GM12878 (cell line): ENCODE data around the gene SSU72. TPM values are rescaled to one million over a fixed set of nuclear protein-coding genes. Genes with fewer than 3 reads are reported as not detected.

Source experiments
- ATAC-seq: fragments of 200-7000 bp; cut with Tn5 transposase; 3 replicates; pipeline ENCODE4 v1.9.1; 2020; ENCODE audit warnings: mild to moderate bottlenecking, moderate library complexity
- BruUV-seq: library from RNA; stranded (reverse); fragments of 400-500 nt; replicated peaks from 2 replicates; lab custom pipeline; 2021; lab: Mats Ljungman, UMichigan
- CTCF ChIA-PET: fragments of 300-600 bp; sonication (Branson Sonifier 250); formaldehyde crosslinking; extraction: SDS; loops from one replicate; lab custom pipeline; 2021; ENCODE audit warnings: inconsistent platforms; lab: Yijun Ruan, JAX
- POLR2A ChIA-PET: fragments of 350-600 bp; formaldehyde crosslinking; extraction: SDS; loops from one replicate; lab custom pipeline; 2021; ENCODE audit warnings: inconsistent platforms; lab: Charles Lee
- RAD21 ChIA-PET: fragments of 300-600 bp; sonication (Branson Sonifier 250); formaldehyde crosslinking; loops from one replicate; lab custom pipeline; 2023; ENCODE audit warnings: antibody characterized with exemption; ENCODE audit not compliant: unreplicated experiment; lab: Charles Lee
- SMC1A ChIA-PET: fragments of 300-600 bp; sonication (Branson Sonifier 250); formaldehyde crosslinking; loops from one replicate; lab custom pipeline; 2023; ENCODE audit not compliant: unreplicated experiment, uncharacterized antibody; lab: Charles Lee
- DNase-seq: peaks from one replicate; pipeline ENCODE4 v3.0.0-alpha.2; 2011; ENCODE audit warnings: low read depth, low spot score
- FAIRE-seq: peaks from 3 replicates; lab custom pipeline; 2011; peaks lifted over from hg19 to GRCh38; lab: Jason Lieb, UNC
- H2AFZ ChIP-seq: 2 replicates; pipeline ENCODE4 v1.6.0; 2011; ENCODE audit warnings: low read depth, low read length, control low read depth; ENCODE audit not compliant: control insufficient read depth
- H3K27ac ChIP-seq: 2 replicates; pipeline ENCODE4 v1.5.1; 2011; ENCODE audit warnings: control low read depth; ENCODE audit not compliant: control insufficient read depth, insufficient read depth
- H3K27me3 ChIP-seq, 2 experiments: replicated peaks in 1 of 2; 2 replicates each; pipeline versions ENCODE4 v1.6.0 to v1.6.1; 2011; ENCODE audit warnings: low read length in 1 of 2; ENCODE audit not compliant: control insufficient read depth in 2 of 2, insufficient read depth in 2 of 2
- H3K36me3 ChIP-seq, 2 experiments: 2 replicates each; pipeline ENCODE4 v1.5.1; 2011; ENCODE audit warnings: low read length in 1 of 2; ENCODE audit not compliant: control insufficient read depth in 2 of 2, insufficient read depth in 2 of 2
- H3K4me1 ChIP-seq: 2 replicates; pipeline ENCODE4 v1.6.1; 2011; ENCODE audit warnings: mild to moderate bottlenecking, low read length, moderate library complexity, mixed read lengths; ENCODE audit not compliant: control insufficient read depth, insufficient read depth
- H3K4me2 ChIP-seq: 2 replicates; pipeline ENCODE4 v1.6.0; 2011; ENCODE audit warnings: control low read depth; ENCODE audit not compliant: control insufficient read depth, insufficient read depth
- H3K4me3 ChIP-seq: fragments of 200-600 bp; sonication (generic); 2 replicates; pipeline ENCODE4 v1.5.1; 2016
- H3K79me2 ChIP-seq: 2 replicates; pipeline ENCODE4 v1.6.0; 2011; ENCODE audit warnings: low read length; ENCODE audit not compliant: control insufficient read depth, insufficient read depth
- H3K9ac ChIP-seq: 2 replicates; pipeline ENCODE4 v1.8.0; 2011; ENCODE audit warnings: low read length, control low read depth, mixed read lengths; ENCODE audit not compliant: control insufficient read depth, insufficient read depth
- H3K9me3 ChIP-seq: replicated peaks from 3 replicates; pipeline ENCODE4 v1.5.1; 2011; ENCODE audit warnings: mild to moderate bottlenecking, low read length; ENCODE audit not compliant: control insufficient read depth, insufficient read depth
- H4K20me1 ChIP-seq: 2 replicates; pipeline ENCODE4 v1.6.0; 2011; ENCODE audit not compliant: control insufficient read depth, insufficient read depth
- ATF3 ChIP-seq: IDR thresholded peaks from 2 replicates; pipeline ENCODE4 v1.6.1; 2011; ENCODE audit warnings: low read depth, mild to moderate bottlenecking, low read length, moderate library complexity, borderline replicate concordance; ENCODE audit errors: extremely low read depth
- ATF7 ChIP-seq: fragments of 450-650 bp; IDR thresholded peaks from 2 replicates; pipeline ENCODE4 v1.6.1; 2016; ENCODE audit warnings: low read depth, mild to moderate bottlenecking
- BCL11A ChIP-seq: IDR thresholded peaks from 2 replicates; pipeline ENCODE4 v1.6.1; 2011; ENCODE audit warnings: low read depth, low read length
- BCLAF1 ChIP-seq: fragments of 450-650 bp; IDR thresholded peaks from 2 replicates; pipeline ENCODE4 v1.6.1; 2017; ENCODE audit warnings: antibody characterized with exemption, mild to moderate bottlenecking, moderate library complexity
- CHD1 ChIP-seq: IDR thresholded peaks from 2 replicates; pipeline ENCODE4 v1.6.1; 2012; ENCODE audit warnings: low read depth, low read length, improper control_type of control experiment
- EGR1 ChIP-seq, 2 experiments: IDR thresholded peaks; 1 replicate in 1 of 2; 2 replicates in 1 of 2; pipeline ENCODE4 v1.6.1; 2011 to 2012; ENCODE audit warnings: low read depth in 2 of 2, low read length in 2 of 2, borderline replicate concordance in 1 of 2, mild to moderate bottlenecking in 1 of 2, moderate library complexity in 1 of 2
- ESRRA ChIP-seq: IDR thresholded peaks from 2 replicates; pipeline ENCODE4 v1.6.1; 2012; ENCODE audit warnings: mild to moderate bottlenecking, low read length, improper control_type of control experiment
- FOXK2 ChIP-seq: fragments of 450-650 bp; IDR thresholded peaks from 2 replicates; pipeline ENCODE4 v1.6.1; 2017; ENCODE audit warnings: mild to moderate bottlenecking, moderate library complexity
- HDAC6 ChIP-seq: fragments of 200-600 bp; sonication (generic); IDR thresholded peaks from one replicate; pipeline ENCODE4 v1.8.0; 2017; ENCODE audit warnings: antibody characterized with exemption; ENCODE audit not compliant: unreplicated experiment
- KDM1A ChIP-seq: fragments of 200-600 bp; sonication (generic); IDR thresholded peaks from 2 replicates; pipeline ENCODE4 v1.6.1; 2016; ENCODE audit warnings: borderline replicate concordance
- MEF2A ChIP-seq: IDR thresholded peaks from 2 replicates; pipeline ENCODE4 v1.6.1; 2011; ENCODE audit warnings: low read depth, mild to moderate bottlenecking, low read length, moderate library complexity; ENCODE audit not compliant: insufficient read depth
- MTA2 ChIP-seq: fragments of 450-650 bp; IDR thresholded peaks from 2 replicates; pipeline ENCODE4 v1.6.1; 2016; ENCODE audit warnings: low read depth, mild to moderate bottlenecking, moderate library complexity
- MTA3 ChIP-seq: IDR thresholded peaks from 2 replicates; pipeline ENCODE4 v1.6.1; 2012; ENCODE audit warnings: low read length, inconsistent platforms, borderline replicate concordance
- NFXL1 ChIP-seq: fragments of 450-650 bp; IDR thresholded peaks from 2 replicates; pipeline ENCODE4 v1.6.1; 2017; ENCODE audit warnings: antibody characterized with exemption, mild to moderate bottlenecking, borderline replicate concordance
- NFYB ChIP-seq: IDR thresholded peaks from 2 replicates; pipeline ENCODE4 v1.6.1; 2011; ENCODE audit warnings: low read depth, mild to moderate bottlenecking, low read length, improper control_type of control experiment, moderate library complexity; ENCODE audit not compliant: insufficient read depth
- RAD21 ChIP-seq: IDR thresholded peaks from 2 replicates; pipeline ENCODE4 v1.6.1; 2011; ENCODE audit warnings: mild to moderate bottlenecking, low read depth, low read length, moderate library complexity; ENCODE audit not compliant: insufficient read depth
- SREBF2 ChIP-seq: IDR thresholded peaks from 2 replicates; pipeline ENCODE4 v1.6.1; 2012; ENCODE audit warnings: mild to moderate bottlenecking, low read length
- ZNF217 ChIP-seq: fragments of 450-650 bp; IDR thresholded peaks from 2 replicates; pipeline ENCODE4 v1.6.1; 2017; ENCODE audit warnings: antibody characterized with exemption, mild to moderate bottlenecking
- ZZZ3 ChIP-seq: IDR thresholded peaks from 2 replicates; pipeline ENCODE4 v1.6.1; 2011; ENCODE audit warnings: low read depth; ENCODE audit not compliant: control insufficient read depth, insufficient read length
- WGBS: methylation state at CpG from one replicate; pipeline ENCODE4 v1.1.6; 2016; ENCODE audit warnings: low lambda C conversion rate; ENCODE audit not compliant: insufficient replicate concordance, insufficient coverage; ENCODE audit errors: missing lambda C conversion rate; 5-methylcytosine and 5-hydroxymethylcytosine counted together
- in situ Hi-C: fragments of 300-500 bp; cut with MboI; formaldehyde crosslinking; loops from 9 replicates; pipeline ENCODE4 v1.14.3; 2018; ENCODE audit warnings: mixed read lengths
- intact Hi-C: fragments of 100-400 bp; cut with micrococcal nuclease; formaldehyde crosslinking; loops from one replicate; pipeline ENCODE4 v1.14.2; 2022; ENCODE audit not compliant: unreplicated experiment
- polyA plus RNA-seq, 11 experiments: library from polyadenylated mRNA; depleted of rRNA in 4 of 11; unstranded in 6 of 11; stranded (reverse) in 5 of 11; fragments of >200 nt; fragmentation: Nextera tagmentation in 4 of 11; fragmentation: Illumina TruSeq in 1 of 11; extraction: Ambion mirVana in 4 of 11; extraction: Trizol in 1 of 11; gene quantifications; 1 replicate in 1 of 11; 2 replicates in 10 of 11; pipeline versions ENCODE4 v1.2.1 to v1.2.3, GENCODE V29; 2011 to 2016; ENCODE audit warnings: inconsistent platforms in 2 of 11, missing spikeins in 2 of 11, low read depth in 1 of 11
- total RNA-seq, 4 experiments: library from RNA; depleted of rRNA in 3 of 4; stranded (reverse); fragments of >200 nt in 3 of 4; fragmentation: Illumina TruSeq in 1 of 4; extraction: Trizol in 1 of 4; gene quantifications; 2 replicates each; pipeline versions ENCODE4 v1.2.1 to v1.2.3, GENCODE V29; 2013 to 2021
- TF ChIP-seq, protein P1 (sequence below): IDR thresholded peaks from 2 replicates; pipeline ENCODE4 v1.6.1; 2011; ENCODE audit warnings: borderline replicate concordance, low read depth, mild to moderate bottlenecking, moderate library complexity, low read length; ENCODE audit not compliant: insufficient read depth, poor library complexity, severe bottlenecking

SSU72 gene
- total and polyA plus RNA-seq, 10 of the 15 experiments (the other 5 are each of a cell fraction or from before 2014, with no cell fraction given), result 28.6 to 172 (median 67.7) TPM

GRCh38 chr1:1527092-1527816 is 47.4 kb downstream of the SSU72 start:
- ATAC-seq, result no peak
- WGBS, result 97% methylated on average over 30 of the region's 31 CpGs

More at GRCh38 chr1:1527092-1527816, 47.4 kb downstream of the SSU72 start:
- Histone ChIP-seq H2AFZ (no peak overlapping the region), H3K79me2 (no peaks in the 10 kb centered on the region), H3K9ac (no peak overlapping the region), H3K4me3 (no peak overlapping the region), H3K9me3 (no peaks in the 10 kb centered on the region; the same call in 1 of the 3 replicates), H3K36me3 (peaks cover 11 to 17% of the 10 kb centered on the region in 2 experiments), H3K27me3 (no peaks in the 10 kb centered on the region), H3K4me1 (no peaks in the 10 kb centered on the region), H3K4me2 (no peak overlapping the region), H4K20me1 (no peaks in the 10 kb centered on the region), H3K27ac (no peak overlapping the region)
- TF ChIP-seq SREBF2 (no peak), RAD21 (no peak), NFYB (no peak), KDM1A (no peak), FOXK2 (no peak), ZZZ3 (no peak), CHD1 (no peak), BCLAF1 (no peak), ZNF217 (no peak), MEF2A (no peak), ATF3 (no peak), ESRRA (no peak), ATF7 (no peak), HDAC6 (no peak), MTA2 (no peak), NFXL1 (no peak), EGR1 (IDR thresholded peaks at IDR 0.05; ENCODE audit: borderline replicate concordance in 1 of 2, low read depth in 2 of 2, low read length in 2 of 2) (no peak), BCL11A (no peak), MTA3 (no peak)
- TF ChIP-seq, protein P1, sequence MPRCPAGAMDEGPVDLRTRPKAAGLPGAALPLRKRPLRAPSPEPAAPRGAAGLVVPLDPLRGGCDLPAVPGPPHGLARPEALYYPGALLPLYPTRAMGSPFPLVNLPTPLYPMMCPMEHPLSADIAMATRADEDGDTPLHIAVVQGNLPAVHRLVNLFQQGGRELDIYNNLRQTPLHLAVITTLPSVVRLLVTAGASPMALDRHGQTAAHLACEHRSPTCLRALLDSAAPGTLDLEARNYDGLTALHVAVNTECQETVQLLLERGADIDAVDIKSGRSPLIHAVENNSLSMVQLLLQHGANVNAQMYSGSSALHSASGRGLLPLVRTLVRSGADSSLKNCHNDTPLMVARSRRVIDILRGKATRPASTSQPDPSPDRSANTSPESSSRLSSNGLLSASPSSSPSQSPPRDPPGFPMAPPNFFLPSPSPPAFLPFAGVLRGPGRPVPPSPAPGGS, result no peak
- no peak for FAIRE-seq
- ChIA-PET SMC1A (no interaction called here), RAD21 (no interaction called here), CTCF (no interaction called here), POLR2A (no interaction called here)
- no TSS peak for BruUV-seq
- no peak for DNase-seq
- in situ Hi-C loops, result no loop called here
- intact Hi-C loops, result no loop called here
